Measurements from ENCODE around the gene ZSWIM6.

GRCh38 chr5:61362796-61363368, 30.8 kb downstream of the ZSWIM6 start:
- peak; percentile 9 for TF ChIP-seq CTCF (IDR thresholded peaks at IDR 0.05; ENCODE audit: insufficient read depth, low read depth, low read length)
- TF ChIP-seq EZH2 (IDR thresholded peaks at IDR 0.05; ENCODE audit: insufficient read depth, low read length) = no peak
